T-cell (primary cell): ENCODE data around the gene PFDN6. TPM values are rescaled to one million over a fixed set of nuclear protein-coding genes. Genes with fewer than 3 reads are reported as not detected.

Experiments
- ATAC-seq, 4 experiments: fragments of 200-7000 bp in 3 of 4; fragments of 150-1000 bp in 1 of 4; cut with Tn5 transposase; replicated peaks in 1 of 4; 1 replicate in 3 of 4; 2 replicates in 1 of 4; pipeline ENCODE4 v1.10.0; 2021; ENCODE audit warnings: moderate library complexity in 3 of 4, mild to moderate bottlenecking in 2 of 4, moderate number of reproducible peaks in 1 of 4
- CTCF ChIA-PET, 2 donors: fragments of 300-600 bp; sonication (Branson Sonifier 250); formaldehyde crosslinking; loops; one replicate each; lab custom pipeline; 2022; ENCODE audit warnings: antibody characterized with exemption in 2 of 2; lab: Charles Lee
- POLR2A ChIA-PET, 2 donors: fragments of 300-600 bp; sonication (Branson Sonifier 250); formaldehyde crosslinking; loops; one replicate each; lab custom pipeline; 2022; ENCODE audit warnings: antibody characterized with exemption in 2 of 2; lab: Charles Lee
- DNase-seq, 35 experiments: peaks; one replicate each; pipeline versions ENCODE4 v3.0.0 to v3.0.0-alpha.2; 2013 to 2023
- H3K27ac ChIP-seq: one replicate; pipeline ENCODE4 v1.5.1; 2013; ENCODE audit warnings: low read length
- H3K27me3 ChIP-seq, 2 experiments: replicated peaks in 1 of 2; 1 replicate in 1 of 2; 2 replicates in 1 of 2; pipeline versions ENCODE4 v1.6.1 to v1.7.0; 2013; ENCODE audit warnings: low read length in 1 of 2, mixed read lengths in 1 of 2; ENCODE audit not compliant: control insufficient read depth in 2 of 2, insufficient read depth in 2 of 2; ENCODE audit errors: extremely low read depth in 1 of 2
- H3K36me3 ChIP-seq, 2 donors: 1 replicate in 1 of 2; 2 replicates in 1 of 2; pipeline versions ENCODE4 v1.6.1 to v1.7.0; 2013; ENCODE audit warnings: low read length in 1 of 2; ENCODE audit not compliant: control insufficient read depth in 2 of 2, insufficient read depth in 1 of 2; ENCODE audit errors: extremely low read depth in 1 of 2
- H3K4me1 ChIP-seq, 2 experiments: 1 replicate in 1 of 2; 2 replicates in 1 of 2; pipeline versions ENCODE4 v1.6.1 to v1.7.0; 2013; ENCODE audit warnings: low read length in 2 of 2, mixed read lengths in 1 of 2; ENCODE audit not compliant: insufficient read depth in 2 of 2, control insufficient read depth in 1 of 2; ENCODE audit errors: extremely low read depth in 1 of 2
- H3K4me3 ChIP-seq, 2 donors: 1 replicate in 1 of 2; 2 replicates in 1 of 2; pipeline versions ENCODE4 v1.5.1 to v1.7.0; 2013; ENCODE audit warnings: mild to moderate bottlenecking in 2 of 2, low read length in 1 of 2, moderate library complexity in 1 of 2; ENCODE audit not compliant: control insufficient read depth in 1 of 2; ENCODE audit errors: extremely low read depth in 1 of 2
- H3K9me3 ChIP-seq: 2 replicates; pipeline ENCODE4 v1.7.0; 2013
- H3K27ac Mint-ChIP-seq, 2 donors: one replicate each; pipeline ENCODE4 v1.8.0; 2020 to 2021; ENCODE audit warnings: mild to moderate bottlenecking in 2 of 2, mixed read lengths in 2 of 2
- H3K27me3 Mint-ChIP-seq, 2 donors: one replicate each; pipeline ENCODE4 v1.8.0; 2021 to 2022; ENCODE audit warnings: mixed read lengths in 2 of 2
- H3K36me3 Mint-ChIP-seq: one replicate; pipeline ENCODE4 v1.8.0; 2021; ENCODE audit warnings: mixed read lengths
- H3K4me1 Mint-ChIP-seq, 3 donors: one replicate each; pipeline ENCODE4 v1.8.0; 2020 to 2022; ENCODE audit warnings: mixed read lengths in 3 of 3, mild to moderate bottlenecking in 1 of 3
- H3K4me3 Mint-ChIP-seq, 3 donors: one replicate each; pipeline ENCODE4 v1.8.0; 2020 to 2022; ENCODE audit warnings: mild to moderate bottlenecking in 3 of 3, mixed read lengths in 3 of 3, moderate library complexity in 3 of 3
- H3K9me3 Mint-ChIP-seq, 3 donors: one replicate each; pipeline ENCODE4 v1.8.0; 2020 to 2022; ENCODE audit warnings: mixed read lengths in 3 of 3
- WGBS: methylation state at CpG from one replicate; pipeline ENCODE4 v1.1.5; 2013; ENCODE audit warnings: missing lambda C conversion rate; ENCODE audit not compliant: insufficient coverage; 5-methylcytosine and 5-hydroxymethylcytosine counted together
- total RNA-seq, 35 experiments: library from RNA in 6 of 35; stranded (reverse) in 6 of 35; fragments of 120-200 nt in 1 of 35; gene quantifications; one replicate each; pipeline versions ENCODE4 v1.2.1 to v1.2.4 and lab custom pipeline; 2013 to 2026

Gene PFDN6
- total RNA-seq, 5 donors from 2014 or later (not counting 1 experiment from before 2014, with no cell fraction given): 16.1 to 51.4 (median 40.5) TPM

DNA sequence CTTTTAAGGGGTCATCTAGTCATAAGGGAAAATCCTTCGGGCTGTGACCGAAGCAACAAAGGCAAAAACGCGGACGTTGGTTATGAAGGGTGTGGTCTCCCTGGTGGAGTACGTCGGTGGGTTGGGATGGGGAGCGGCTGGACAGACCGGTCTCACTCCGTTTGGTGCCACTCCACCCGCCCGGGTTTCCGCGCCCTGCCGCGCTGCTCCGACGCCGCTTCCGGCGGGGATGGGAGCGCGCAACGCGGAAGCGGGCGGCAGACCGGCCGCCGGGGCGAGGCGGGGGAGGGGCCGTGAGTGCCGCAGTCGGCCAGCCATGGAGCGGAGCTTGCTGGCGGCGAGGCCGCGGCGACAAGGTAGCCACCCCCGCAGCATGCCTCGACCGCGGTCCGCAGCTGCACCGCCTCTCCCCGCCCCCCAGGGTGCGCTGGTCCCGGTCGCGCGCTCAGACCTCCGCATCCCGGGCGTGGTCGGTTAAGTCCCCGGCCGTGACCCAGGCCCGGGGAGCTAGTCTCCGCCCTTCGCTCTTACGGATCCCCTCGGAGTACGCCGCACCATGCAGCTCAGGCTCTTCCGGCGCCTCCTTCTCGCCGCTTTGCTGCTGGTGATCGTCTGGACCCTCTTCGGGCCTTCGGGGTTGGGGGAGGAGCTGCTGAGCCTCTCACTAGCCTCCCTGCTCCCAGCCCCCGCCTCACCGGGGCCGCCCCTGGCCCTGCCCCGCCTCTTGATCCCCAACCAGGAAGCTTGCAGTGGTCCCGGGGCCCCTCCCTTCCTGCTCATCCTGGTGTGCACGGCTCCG, 12.3 kb upstream of the PFDN6 start, which contains the start of gene B3GALT4:
Gene B3GALT4, plus strand, starts transcription at position 260 of the 799 bp plus-strand sequence. Its CDS starts 297 bp downstream, at position 557.
- H3K27me3 ChIP-seq: no peaks in the 10 kb centered on the region
- peak within 1 kb of the TSS; percentile 94 to 96 for H3K27ac Mint-ChIP-seq
- ATAC-seq: peak; percentile 71 to 76 (median 73)
- H3K9me3 ChIP-seq: no peaks in the 10 kb centered on the region
- H3K36me3 ChIP-seq: peaks cover 10 to 68% of the 10 kb centered on the region in 2 donors
- peak within 1 kb of the TSS; percentile 82 for H3K27ac ChIP-seq
- under 1% methylated on average over 74 of the region's 80 CpGs for WGBS
- peak within 1 kb of the TSS; percentile 90 to 94 (median 92) for H3K4me3 Mint-ChIP-seq
- no peaks in the 10 kb centered on the region for H3K9me3 Mint-ChIP-seq
- H3K36me3 Mint-ChIP-seq: peaks cover 43% of the 10 kb centered on the region
- peaks cover 64 to 73% (median 68%) of the 10 kb centered on the region in 3 donors for H3K4me1 Mint-ChIP-seq
- POLR2A ChIA-PET: interaction anchor here (0.6 to 3.0 kb wide), 8 partner anchors 12 to 1081 kb away, joined by 3 to 10 read pairs (median 3); partner anchors contain the start of genes PFDN6 (in 2 of the 2), WDR46 (in 2 of the 2), CUTA (in 1 of the 2) and ZBTB22 (in 1 of the 2)
- DNase-seq: peak in 34 of 35 experiments; percentile 36 to 84 (median 52)
- no peaks in the 10 kb centered on the region for H3K27me3 Mint-ChIP-seq
- H3K4me3 ChIP-seq: peak within 1 kb of the TSS; percentile 60 to 83
- peaks cover 35 to 79% of the 10 kb centered on the region in 2 experiments for H3K4me1 ChIP-seq
- CTCF ChIA-PET: interaction anchor here (0.6 to 1.9 kb wide), 10 partner anchors 12 to 307 kb away, joined by 3 to 6 read pairs (median 4); partner anchors contain the start of genes PFDN6 (in 1 of the 2), RGL2 (in 1 of the 2) and WDR46 (in 1 of the 2)

DNA sequence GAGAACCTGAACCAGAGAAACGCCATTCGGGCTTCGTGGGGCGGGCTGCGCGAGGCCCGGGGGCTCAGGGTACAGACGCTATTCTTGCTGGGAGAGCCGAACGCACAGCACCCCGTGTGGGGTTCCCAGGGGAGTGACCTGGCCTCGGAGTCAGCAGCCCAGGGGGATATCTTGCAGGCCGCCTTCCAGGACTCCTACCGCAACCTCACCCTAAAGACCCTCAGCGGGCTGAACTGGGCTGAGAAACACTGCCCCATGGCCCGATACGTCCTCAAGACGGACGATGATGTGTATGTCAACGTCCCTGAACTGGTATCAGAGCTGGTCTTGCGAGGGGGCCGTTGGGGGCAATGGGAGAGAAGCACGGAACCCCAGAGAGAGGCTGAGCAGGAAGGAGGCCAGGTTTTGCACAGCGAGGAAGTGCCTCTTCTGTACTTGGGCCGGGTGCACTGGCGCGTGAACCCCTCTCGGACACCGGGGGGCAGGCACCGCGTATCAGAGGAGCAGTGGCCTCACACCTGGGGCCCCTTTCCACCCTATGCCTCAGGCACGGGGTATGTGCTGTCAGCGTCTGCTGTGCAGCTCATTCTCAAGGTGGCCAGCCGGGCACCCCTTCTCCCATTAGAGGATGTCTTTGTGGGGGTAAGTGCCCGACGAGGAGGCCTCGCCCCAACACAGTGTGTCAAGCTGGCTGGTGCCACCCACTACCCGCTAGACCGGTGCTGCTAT, 11.6 kb upstream of the PFDN6 start:
- Mint-ChIP-seq H3K36me3 (peaks cover 37% of the 10 kb centered on the region), H3K9me3 (no peaks in the 10 kb centered on the region), H3K27me3 (no peaks in the 10 kb centered on the region), H3K27ac (peak overlapping the region; percentile 94 to 96), H3K4me1 (peaks cover 59 to 67% (median 61%) of the 10 kb centered on the region in 3 donors), H3K4me3 (peak overlapping the region; percentile 90 to 94 (median 92))
- POLR2A ChIA-PET: interaction anchor here (0.5 to 3.0 kb wide), 9 partner anchors 11 to 1082 kb away, joined by 3 to 10 read pairs (median 3); partner anchors contain the start of genes PFDN6 (in 2 of the 2), WDR46 (in 2 of the 2), CUTA (in 1 of the 2) and ZBTB22 (in 1 of the 2)
- Histone ChIP-seq H3K36me3 (peaks cover 10 to 72% of the 10 kb centered on the region in 2 donors), H3K27me3 (no peaks in the 10 kb centered on the region), H3K9me3 (no peaks in the 10 kb centered on the region), H3K27ac (peak overlapping the region; percentile 72), H3K4me1 (peaks cover 28 to 72% of the 10 kb centered on the region in 2 experiments), H3K4me3 (peak overlapping the region; percentile 60 to 83)
- WGBS: 23% methylated on average over 31 of the region's 39 CpGs
- DNase-seq: peak in 16 of 35 experiments; percentile 7 to 51 (median 26)
- ATAC-seq: peak in 3 of 4 experiments; percentile 3 to 25 (median 7)
- CTCF ChIA-PET: interaction anchor here (0.6 to 1.9 kb wide), 10 partner anchors 11 to 307 kb away, joined by 3 to 6 read pairs (median 4); partner anchors contain the start of genes PFDN6 (in 1 of the 2), RGL2 (in 1 of the 2) and WDR46 (in 1 of the 2)

DNA sequence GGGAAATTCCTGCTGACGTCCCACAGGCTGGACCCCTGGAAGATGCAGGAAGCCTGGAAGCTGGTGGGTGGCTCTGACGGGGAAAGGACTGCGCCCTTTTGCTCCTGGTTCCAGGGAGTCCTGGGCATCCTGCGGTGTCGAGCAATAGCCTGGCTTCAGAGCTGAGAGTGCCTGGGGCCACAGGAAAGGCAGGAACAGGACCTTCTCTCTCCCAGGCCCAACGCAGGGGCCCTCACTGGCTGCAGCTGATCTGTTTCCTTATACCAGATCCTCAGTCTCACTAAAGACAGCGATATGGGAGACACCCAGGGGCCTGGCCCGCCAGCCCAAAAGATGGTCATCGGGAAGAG, 11.0 kb upstream of the PFDN6 start:
- CTCF ChIA-PET: interaction anchor here in 1 of 2 donors (0.6 to 1.9 kb wide), 2 partner anchors 10 to 39 kb away, joined by 5 to 6 read pairs; partner anchors contain the start of genes PFDN6, WDR46 and ZBTB22
- 90% methylated on average over 7 of the region's 9 CpGs for WGBS
- Mint-ChIP-seq H3K4me1 (peaks cover 53 to 61% (median 55%) of the 10 kb centered on the region in 3 donors), H3K36me3 (peaks cover 34% of the 10 kb centered on the region), H3K4me3 (peak overlapping the region; percentile 90 to 94 (median 92)), H3K27me3 (no peaks in the 10 kb centered on the region), H3K27ac (peak overlapping the region; percentile 94 to 96), H3K9me3 (no peaks in the 10 kb centered on the region)
- POLR2A ChIA-PET: interaction anchor here in 1 of 2 donors (0.7 to 3.0 kb wide), 2 partner anchors 11 to 28 kb away, joined by 3 to 10 read pairs; partner anchors contain the start of genes PFDN6 and WDR46
- peaks cover 22 to 66% of the 10 kb centered on the region in 2 experiments for H3K4me1 ChIP-seq
- DNase-seq: no peak
- H3K4me3 ChIP-seq: peak overlapping the region in 1 of 2 donors; percentile 83
- no peaks in the 10 kb centered on the region for H3K9me3 ChIP-seq
- no peak for ATAC-seq
- no peaks in the 10 kb centered on the region for H3K27me3 ChIP-seq
- H3K36me3 ChIP-seq: peaks cover 10 to 73% of the 10 kb centered on the region in 2 donors
- H3K27ac ChIP-seq: peak overlapping the region; percentile 72

DNA sequence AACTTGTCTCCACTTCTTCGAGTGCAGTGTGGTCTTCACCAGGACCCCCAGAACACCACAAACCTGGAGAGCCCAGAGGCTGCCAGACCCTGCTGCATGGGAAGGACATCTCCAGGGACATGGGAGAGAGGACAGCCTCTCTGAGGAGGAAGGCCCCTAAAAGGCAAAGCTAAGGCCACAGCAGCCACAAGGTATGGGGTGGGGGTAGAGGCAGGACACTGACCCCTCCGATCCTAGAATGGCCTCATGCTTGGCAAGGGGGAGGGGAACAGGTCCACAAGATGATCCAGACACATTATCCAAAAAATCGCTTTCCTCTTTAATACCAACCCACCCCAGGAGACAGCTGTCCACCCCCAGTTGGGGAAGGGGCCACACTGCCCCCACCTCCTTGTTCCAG, 10.6 kb upstream of the PFDN6 start:
- Histone ChIP-seq H3K4me1 (peaks cover 18 to 62% of the 10 kb centered on the region in 2 experiments), H3K9me3 (no peaks in the 10 kb centered on the region), H3K27ac (peak overlapping the region; percentile 72), H3K4me3 (no peak overlapping the region), H3K36me3 (peaks cover 10 to 71% of the 10 kb centered on the region in 2 donors), H3K27me3 (no peaks in the 10 kb centered on the region)
- WGBS: 83% methylated on average over 1 of the region's 3 CpGs
- Mint-ChIP-seq H3K9me3 (no peaks in the 10 kb centered on the region), H3K27me3 (no peaks in the 10 kb centered on the region), H3K4me3 (peak overlapping the region; percentile 90 to 94 (median 92)), H3K36me3 (peaks cover 32% of the 10 kb centered on the region), H3K4me1 (peaks cover 49 to 57% (median 51%) of the 10 kb centered on the region in 3 donors), H3K27ac (peak overlapping the region; percentile 94 to 96)
- DNase-seq (no peak), ATAC-seq (no peak)
- POLR2A ChIA-PET: interaction anchor here in 1 of 2 donors (3.0 kb wide), 1 partner anchor 11 kb away, joined by 10 read pairs; the partner anchor contains the start of genes PFDN6 and WDR46
- CTCF ChIA-PET: interaction anchor here in 1 of 2 donors (0.6 to 1.9 kb wide), 2 partner anchors 10 to 39 kb away, joined by 5 to 6 read pairs; partner anchors contain the start of genes PFDN6, WDR46 and ZBTB22

DNA sequence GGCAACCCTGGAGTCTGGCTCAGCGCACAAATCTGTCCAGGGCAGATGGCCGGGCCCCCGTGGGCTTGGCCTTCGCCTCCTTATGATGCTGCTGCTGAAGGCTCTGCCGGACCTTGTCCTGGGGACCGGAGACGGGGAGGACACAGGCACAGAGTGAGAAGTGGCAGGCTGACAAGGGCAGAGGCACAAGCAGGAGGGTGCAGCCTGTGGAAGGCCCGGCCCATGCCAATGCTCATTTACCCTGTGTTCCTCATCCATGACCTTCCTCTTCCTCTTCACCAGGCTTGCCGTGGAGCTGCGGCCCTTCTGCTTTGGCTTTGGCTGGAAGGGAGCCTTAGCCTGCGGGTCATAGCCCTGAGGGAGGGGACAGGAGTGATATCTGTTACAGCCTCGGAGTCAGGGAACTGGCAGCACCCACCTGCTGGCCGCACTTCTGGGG, 10.1 kb upstream of the PFDN6 start:
- Mint-ChIP-seq H3K4me1 (peaks cover 44 to 55% (median 47%) of the 10 kb centered on the region in 3 donors), H3K36me3 (peaks cover 32% of the 10 kb centered on the region), H3K27ac (peak overlapping the region; percentile 49 to 68), H3K27me3 (no peaks in the 10 kb centered on the region), H3K4me3 (peak overlapping the region in 1 of 3 donors; percentile 31), H3K9me3 (no peaks in the 10 kb centered on the region)
- Histone ChIP-seq H3K27me3 (no peaks in the 10 kb centered on the region), H3K36me3 (peaks cover 10 to 67% of the 10 kb centered on the region in 2 donors), H3K9me3 (no peaks in the 10 kb centered on the region), H3K4me3 (no peak overlapping the region), H3K4me1 (peaks cover 14 to 57% of the 10 kb centered on the region in 2 experiments), H3K27ac (peak overlapping the region; percentile 72)
- DNase-seq: no peak
- no peak for ATAC-seq
- POLR2A ChIA-PET: interaction anchor here in 1 of 2 donors (3.0 kb wide), 1 partner anchor 10 kb away, joined by 10 read pairs; the partner anchor contains the start of genes PFDN6 and WDR46
- CTCF ChIA-PET: no interaction called here
- WGBS: 93% methylated on average over 7 of the region's 13 CpGs
